ENCODE data around the gene SORL1.
"Not testable (repeated sequence)": the region's sequence is repeated elsewhere in the genome, so short reads cannot be mapped to it uniquely, and the experiment has no call there.

Gene SORL1

GRCh38 chr11:121500717-121501116, 48.6 kb downstream of the SORL1 start:
- Histone ChIP-seq H3F3A (ENCODE audit: insufficient read depth, low read length) (no peaks in the 10 kb centered on the region), H3K79me2 (ENCODE audit: insufficient read depth, low read length) (peaks cover 8% of the 10 kb centered on the region), H3K27me3 (ENCODE audit: insufficient read depth, low read length) (no peaks in the 10 kb centered on the region), H3K4me3 (ENCODE audit: low read depth, low read length, poor library complexity, severe bottlenecking) (no peak overlapping the region), H3K4me1 (ENCODE audit: insufficient read depth, low read length, severe bottlenecking) (no peaks in the 10 kb centered on the region), H3K9me2 (ENCODE audit: low read depth, low read length) (no peaks in the 10 kb centered on the region), H3K9me3 (ENCODE audit: low read length) (no peaks in the 10 kb centered on the region; the same call in 1 of the 2 replicates), H4K20me1 (ENCODE audit: insufficient read depth, low read length) (no peaks in the 10 kb centered on the region), H2AFZ (ENCODE audit: low read length) (no peak overlapping the region), H3K36me3 (ENCODE audit: insufficient read depth, low read length) (peaks cover 98% of the 10 kb centered on the region), H3K27ac (ENCODE audit: low read depth, low read length, poor library complexity, severe bottlenecking) (no peak overlapping the region), H3K9ac (ENCODE audit: low read length) (no peak overlapping the region), H3K4me2 (ENCODE audit: low read length) (no peak overlapping the region)
- TF ChIP-seq EZH2 (IDR thresholded peaks at IDR 0.05; ENCODE audit: borderline replicate concordance, low read length), result no peak
- no peak for TF ChIP-seq CTCF (IDR thresholded peaks at IDR 0.05; ENCODE audit: low read length)

GRCh38 chr11:121503051-121503450, 50.9 kb downstream of the SORL1 start:
- no peak for TF ChIP-seq EZH2 (IDR thresholded peaks at IDR 0.05; ENCODE audit: borderline replicate concordance, low read length)
- no peak for TF ChIP-seq CTCF (IDR thresholded peaks at IDR 0.05; ENCODE audit: low read length)
- no peak overlapping the region for H3K4me2 ChIP-seq (ENCODE audit: low read length)
- H4K20me1 ChIP-seq (ENCODE audit: insufficient read depth, low read length), result no peaks in the 10 kb centered on the region
- H3K4me3 ChIP-seq (ENCODE audit: low read depth, low read length, poor library complexity, severe bottlenecking), result no peak overlapping the region
- no peaks in the 10 kb centered on the region for H3K27me3 ChIP-seq (ENCODE audit: insufficient read depth, low read length)
- no peak overlapping the region for H2AFZ ChIP-seq (ENCODE audit: low read length)
- H3K27ac ChIP-seq (ENCODE audit: low read depth, low read length, poor library complexity, severe bottlenecking), result no peak overlapping the region
- H3F3A ChIP-seq (ENCODE audit: insufficient read depth, low read length), result no peaks in the 10 kb centered on the region
- no peaks in the 10 kb centered on the region for H3K4me1 ChIP-seq (ENCODE audit: insufficient read depth, low read length, severe bottlenecking)
- peaks cover 95% of the 10 kb centered on the region for H3K36me3 ChIP-seq (ENCODE audit: insufficient read depth, low read length)
- no peak overlapping the region for H3K9ac ChIP-seq (ENCODE audit: low read length)
- no peaks in the 10 kb centered on the region; the same call in 1 of the 2 replicates for H3K9me3 ChIP-seq (ENCODE audit: low read length)
- no peaks in the 10 kb centered on the region for H3K9me2 ChIP-seq (ENCODE audit: low read depth, low read length)
- H3K79me2 ChIP-seq (ENCODE audit: insufficient read depth, low read length), result peaks cover 17% of the 10 kb centered on the region

GRCh38 chr11:121506237-121506636, 54.1 kb downstream of the SORL1 start:
- not testable (repeated sequence) for H4K20me1 ChIP-seq (ENCODE audit: insufficient read depth, low read length); H3K9ac ChIP-seq (ENCODE audit: low read length); H3F3A ChIP-seq (ENCODE audit: insufficient read depth, low read length); H3K4me1 ChIP-seq (ENCODE audit: insufficient read depth, low read length, severe bottlenecking); H3K4me2 ChIP-seq (ENCODE audit: low read length); H3K9me3 ChIP-seq (ENCODE audit: low read length); H3K27me3 ChIP-seq (ENCODE audit: insufficient read depth, low read length); H3K27ac ChIP-seq (ENCODE audit: low read depth, low read length, poor library complexity, severe bottlenecking); H2AFZ ChIP-seq (ENCODE audit: low read length); H3K4me3 ChIP-seq (ENCODE audit: low read depth, low read length, poor library complexity, severe bottlenecking); H3K9me2 ChIP-seq (ENCODE audit: low read depth, low read length)
- Histone ChIP-seq H3K79me2 (ENCODE audit: insufficient read depth, low read length) (peaks cover 17% of the 10 kb centered on the region), H3K36me3 (ENCODE audit: insufficient read depth, low read length) (peaks cover 91% of the 10 kb centered on the region)

- no peaks in the 10 kb centered on the region for H4K20me1 ChIP-seq (ENCODE audit: insufficient read depth, low read length)
- no peak for TF ChIP-seq EZH2 (IDR thresholded peaks at IDR 0.05; ENCODE audit: borderline replicate concordance, low read length)
- TF ChIP-seq CTCF (IDR thresholded peaks at IDR 0.05; ENCODE audit: low read length), result no peak
- no peaks in the 10 kb centered on the region; the same call in 1 of the 2 replicates for H3K9me3 ChIP-seq (ENCODE audit: low read length)
- peaks cover 94% of the 10 kb centered on the region for H3K36me3 ChIP-seq (ENCODE audit: insufficient read depth, low read length)
- H3K27ac ChIP-seq (ENCODE audit: low read depth, low read length, poor library complexity, severe bottlenecking), result no peak overlapping the region
- H3K4me2 ChIP-seq (ENCODE audit: low read length), result no peak overlapping the region
- H2AFZ ChIP-seq (ENCODE audit: low read length), result no peak overlapping the region
- no peak overlapping the region for H3K9ac ChIP-seq (ENCODE audit: low read length)
- H3K4me1 ChIP-seq (ENCODE audit: insufficient read depth, low read length, severe bottlenecking), result no peaks in the 10 kb centered on the region
- H3K9me2 ChIP-seq (ENCODE audit: low read depth, low read length), result no peaks in the 10 kb centered on the region
- no peaks in the 10 kb centered on the region for H3F3A ChIP-seq (ENCODE audit: insufficient read depth, low read length)
- peaks cover 17% of the 10 kb centered on the region for H3K79me2 ChIP-seq (ENCODE audit: insufficient read depth, low read length)
- no peaks in the 10 kb centered on the region for H3K27me3 ChIP-seq (ENCODE audit: insufficient read depth, low read length)
- no peak overlapping the region for H3K4me3 ChIP-seq (ENCODE audit: low read depth, low read length, poor library complexity, severe bottlenecking)
Observed at GRCh38 chr11:121508449-121508848, 56.3 kb downstream of the SORL1 start.
